ENCODE results near the gene C2orf49.

The C2orf49 gene

GRCh38 chr2:105337122-105338019, at the start of gene C2orf49:
Gene C2orf49 (plus strand): TSS chr2:105337540. CDS start chr2:105337588, 48 bp downstream.
- peak; percentile 90 for DNase-seq

- DNase-seq: peak; percentile 12
Measured at GRCh38 chr2:105287692-105288091, 49.6 kb upstream of the C2orf49 start.

- DNase-seq: no peak
Measured at GRCh38 chr2:105288133-105288532, 49.2 kb upstream of the C2orf49 start.

- DNase-seq: no peak
Measured at GRCh38 chr2:105290981-105291660, 46.2 kb upstream of the C2orf49 start.

GRCh38 chr2:105291981-105292380, 45.4 kb upstream of the C2orf49 start:
- no peak for DNase-seq

GRCh38 chr2:105294046-105294445, 43.3 kb upstream of the C2orf49 start:
- DNase-seq: no peak

GRCh38 chr2:105294844-105295481, 42.4 kb upstream of the C2orf49 start:
- DNase-seq: peak; percentile 20

GRCh38 chr2:105296017-105296611, 41.2 kb upstream of the C2orf49 start:
- DNase-seq: no peak

- no peak for DNase-seq
Measured at GRCh38 chr2:105297216-105297615, 40.1 kb upstream of the C2orf49 start.

GRCh38 chr2:105298017-105298416, 39.3 kb upstream of the C2orf49 start:
- DNase-seq: no peak

- DNase-seq: no peak
Measured at GRCh38 chr2:105299290-105299689, 38.0 kb upstream of the C2orf49 start.

- DNase-seq: no peak
Measured at GRCh38 chr2:105301646-105302045, 35.7 kb upstream of the C2orf49 start.

- no peak for DNase-seq
Measured at GRCh38 chr2:105307146-105307545, 30.2 kb upstream of the C2orf49 start.

GRCh38 chr2:105307550-105307949, 29.8 kb upstream of the C2orf49 start:
- DNase-seq: no peak

GRCh38 chr2:105307962-105308361, 29.4 kb upstream of the C2orf49 start:
- no peak for DNase-seq

GRCh38 chr2:105308382-105309146, 28.8 kb upstream of the C2orf49 start:
- no peak for DNase-seq

- no peak for DNase-seq
Measured at GRCh38 chr2:105309147-105309545, 28.2 kb upstream of the C2orf49 start.

GRCh38 chr2:105313877-105314276, 23.5 kb upstream of the C2orf49 start:
- DNase-seq: no peak

- no peak for DNase-seq
Measured at GRCh38 chr2:105315314-105315713, 22.0 kb upstream of the C2orf49 start.

GRCh38 chr2:105317937-105318336, 19.4 kb upstream of the C2orf49 start:
- no peak for DNase-seq

GRCh38 chr2:105320651-105321215, 16.6 kb upstream of the C2orf49 start:
- DNase-seq: no peak
